Liver (tissue), 3 donors: ENCODE measurements around the gene DSCAML1.

Source experiments
- ATF3 ChIP-seq: IDR thresholded peaks from 2 replicates; pipeline ENCODE4 v1.6.1; 2016; ENCODE audit warnings: antibody characterized with exemption
- CTCF ChIP-seq: fragments of 150-350 bp; IDR thresholded peaks from 2 replicates; pipeline ENCODE4 v1.5.1; 2017; ENCODE audit warnings: improper control_type of control experiment, low read depth, low read length; ENCODE audit not compliant: missing input control
- SP1 ChIP-seq: IDR thresholded peaks from 2 replicates; pipeline ENCODE4 v1.6.1; 2018; ENCODE audit warnings: antibody characterized with exemption, mild to moderate bottlenecking
- donor health status: healthy.
- donor health status: healthy.

GRCh38 chr11:117441146-117441975, 355.7 kb downstream of the DSCAML1 start:
- TF ChIP-seq CTCF (no peak), ATF3 (no peak), SP1 (no peak)
